Stimulated activated CD8-positive, alpha-beta memory T cell treated with anti-CD3 and anti-CD28 coated beads, Interleukin-12 subunit alpha, Interleukin-12 subunit beta, amount 100 ng/mL, for 24 hours (primary cell): ENCODE measurements around the gene CMTM3.
"Not testable (repeated sequence)": the region's sequence is repeated elsewhere in the genome, so short reads cannot be mapped to it uniquely, and the experiment has no call there.

Source experiments
- DNase-seq: peaks from one replicate; pipeline ENCODE4 v3.0.0-alpha.2; 2020; ENCODE audit errors: extremely low read depth

Gene CMTM3

GRCh38 chr16:66661671-66662346, 57.3 kb downstream of the CMTM3 start:
- DNase-seq, result not testable (repeated sequence)

DNA sequence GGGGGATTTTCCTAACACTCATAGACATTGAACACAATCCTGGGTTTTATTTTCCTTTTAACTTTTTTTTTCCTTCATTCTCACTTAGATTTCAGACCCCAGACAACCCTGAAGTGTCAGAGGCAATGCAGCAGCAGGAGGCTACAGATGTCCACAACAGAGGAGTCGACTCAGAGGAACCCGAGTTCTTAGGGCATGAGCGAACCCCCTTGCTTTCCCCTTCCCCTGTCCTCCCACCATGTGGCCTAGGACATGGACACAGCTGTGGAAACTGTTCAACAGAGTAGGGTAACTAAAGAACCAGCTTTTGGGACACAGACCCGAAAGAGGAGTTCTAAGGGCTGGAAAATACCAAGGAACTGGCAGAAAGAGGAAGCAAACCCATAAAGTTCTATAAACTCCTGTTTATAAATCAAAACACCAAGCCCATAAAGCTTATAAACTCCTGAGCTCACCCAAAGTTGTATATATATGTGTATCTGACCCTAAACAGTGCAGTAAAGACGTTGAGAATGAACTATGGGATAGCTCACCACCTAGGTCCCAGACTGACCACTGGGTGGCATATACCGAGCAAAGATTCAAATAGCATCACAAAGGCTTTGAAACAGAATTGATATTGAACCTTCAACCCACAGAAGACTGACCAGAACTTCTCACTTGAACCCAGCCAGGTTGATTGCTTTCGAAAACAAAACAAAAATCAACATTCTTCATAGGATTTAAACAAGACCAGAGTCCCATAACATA, 58.1 kb downstream of the CMTM3 start:
- DNase-seq, result no peak
